NCI-H226 (cell line): Measurements from ENCODE around the gene RSPO4.
"Not testable (repeated sequence)": the region's sequence is repeated elsewhere in the genome, so short reads cannot be mapped to it uniquely, and the experiment has no call there.

ENCODE experiments used
- DNase-seq: peaks from one replicate; pipeline ENCODE4 v3.0.0-alpha.2; 2015

RSPO4 gene

DNA sequence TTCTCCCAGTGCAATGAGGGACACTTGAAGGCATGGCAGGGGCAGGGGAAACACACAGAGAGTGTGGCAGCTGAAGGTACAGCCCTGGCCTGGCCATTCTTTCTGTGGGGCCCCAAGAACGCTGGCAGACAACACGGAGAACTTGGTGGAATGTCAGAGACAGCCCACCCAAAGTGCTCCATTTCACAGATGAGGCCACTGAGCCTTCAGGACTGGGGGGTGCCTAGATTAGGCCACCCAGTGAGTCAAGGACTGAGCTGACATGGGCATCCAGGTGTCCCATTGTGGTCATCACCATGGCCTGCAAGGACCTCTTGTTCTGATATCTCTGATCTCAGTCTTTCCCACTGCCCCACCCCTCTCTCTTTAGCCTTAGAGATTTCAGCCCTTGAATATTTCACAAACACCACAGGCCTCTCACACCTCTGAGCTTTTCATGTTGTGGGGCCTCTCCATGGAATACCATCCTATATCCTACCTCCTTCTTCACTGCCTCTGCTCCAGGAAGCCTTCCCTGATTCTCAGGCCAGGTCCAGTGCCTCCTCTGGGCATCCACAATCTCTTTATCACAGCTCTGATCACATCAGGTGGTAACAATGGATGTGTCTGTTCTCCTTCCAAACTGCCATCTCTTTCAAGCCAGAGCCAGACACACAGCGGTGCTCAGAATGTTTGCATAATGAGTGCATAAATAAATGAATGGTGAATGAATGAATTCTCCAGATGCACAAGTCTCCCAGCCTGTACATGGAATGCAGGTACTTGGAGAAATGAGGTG lies 2.0 kb upstream of the RSPO4 start:
- no peak for DNase-seq

DNA sequence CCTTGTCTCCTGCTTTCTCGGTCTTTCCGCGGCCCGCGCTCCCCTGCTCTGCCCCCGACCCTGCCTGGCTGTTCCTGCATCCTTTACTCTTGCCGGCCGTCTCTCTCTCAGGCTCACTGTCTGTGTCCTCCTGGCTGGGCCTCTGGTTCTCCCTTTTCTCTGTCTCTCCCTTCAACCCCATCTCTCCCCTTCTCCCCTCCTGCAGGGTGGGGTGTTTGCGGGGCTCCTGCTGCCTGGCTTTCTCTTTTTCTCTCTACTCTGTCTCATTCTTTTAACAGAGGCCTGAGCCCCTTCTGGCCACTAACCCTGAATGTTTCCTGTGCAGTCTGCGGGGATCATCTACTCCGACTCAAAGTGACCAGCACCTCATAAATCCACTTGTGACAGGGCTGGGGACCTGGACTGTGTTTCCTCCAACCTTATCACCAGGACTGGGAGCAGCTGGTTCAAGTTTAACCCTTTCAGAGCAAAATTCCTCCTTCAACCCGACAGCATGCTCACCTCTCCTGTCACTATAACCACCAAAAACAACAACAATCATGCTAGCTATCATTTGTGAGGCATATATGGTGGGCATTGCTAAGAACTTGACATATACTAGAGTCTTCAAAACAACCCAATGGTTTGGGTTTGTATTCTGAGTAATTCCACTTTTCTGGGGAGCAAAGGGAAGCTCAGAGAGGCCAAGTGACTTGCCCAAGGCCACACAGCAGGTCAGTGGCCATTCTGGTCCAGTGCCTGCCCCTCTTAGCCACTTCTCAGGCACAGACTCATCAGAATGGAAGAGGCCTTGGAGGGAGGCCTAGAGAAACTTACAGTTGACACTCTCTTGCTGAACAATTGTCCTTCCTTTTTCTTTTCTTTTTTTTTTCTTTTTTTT lies 811 bp upstream of the RSPO4 start:
- DNase-seq: no peak

DNA sequence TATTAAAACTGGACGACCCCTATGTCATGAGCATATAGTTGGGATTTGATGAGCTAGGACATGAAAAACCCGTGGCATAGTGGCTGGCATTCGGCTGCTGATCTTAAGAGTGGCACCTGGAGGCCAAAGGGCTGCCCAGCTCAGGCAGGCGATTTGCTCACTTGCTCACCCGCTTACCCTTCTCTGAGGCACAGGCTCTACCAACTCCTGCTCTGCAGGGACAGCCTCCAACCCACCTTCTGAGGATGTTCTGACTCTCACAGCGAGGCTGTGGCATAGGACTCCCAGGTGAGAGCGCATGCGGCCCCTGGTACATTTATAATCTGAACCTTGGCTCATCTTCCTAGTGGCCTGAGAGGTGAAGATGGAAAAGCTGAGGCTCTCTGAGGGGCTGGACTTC lies 995 bp downstream of the RSPO4 start:
- no peak for DNase-seq

DNA sequence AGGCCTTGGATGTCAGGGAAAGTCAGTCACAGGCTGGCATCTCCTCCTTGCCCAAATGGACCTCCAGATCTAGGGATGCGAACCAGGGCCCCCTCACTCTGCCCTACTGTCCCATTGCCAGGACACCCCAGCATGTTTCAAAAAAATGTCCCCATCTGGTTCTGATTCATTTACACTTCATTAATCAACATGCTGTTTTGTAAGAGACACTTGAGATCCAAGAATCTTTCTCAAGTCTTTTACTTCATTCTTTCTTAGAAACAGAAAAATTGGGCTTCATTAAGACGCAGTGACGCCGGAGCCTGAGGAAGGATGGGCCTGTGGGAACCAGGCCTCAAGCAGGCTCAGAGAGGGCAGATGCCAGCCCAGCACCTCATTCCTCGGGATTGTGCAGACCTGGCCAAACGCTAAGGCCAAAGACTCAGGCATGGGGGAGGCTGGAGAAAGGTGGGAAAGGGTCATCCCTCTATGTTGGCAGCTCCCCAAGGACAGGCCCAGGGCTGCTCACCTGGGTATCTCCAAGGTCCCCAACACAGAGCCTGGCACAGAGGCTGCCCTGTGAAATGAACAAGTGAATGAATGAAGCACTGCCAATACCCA lies 3.8 kb downstream of the RSPO4 start:
- no peak for DNase-seq

DNA sequence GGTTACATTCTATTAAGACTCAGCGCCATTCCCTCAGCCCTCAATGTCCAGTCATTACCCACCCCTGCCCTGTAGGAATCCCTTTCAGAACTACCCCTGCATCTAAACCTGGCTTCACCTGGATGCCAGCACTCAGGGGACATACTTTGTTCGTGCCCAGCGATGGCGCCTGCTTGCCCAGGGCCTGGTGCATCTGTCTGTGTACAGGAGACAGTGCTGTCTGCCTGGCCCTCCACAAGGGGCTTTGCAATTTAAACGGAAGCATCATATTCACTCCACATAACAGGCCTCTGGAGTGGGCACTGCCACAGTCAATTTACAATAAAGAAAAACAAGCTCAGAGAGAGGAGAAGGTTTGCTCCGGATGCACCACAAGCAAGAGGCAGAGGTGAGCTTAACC lies 4.6 kb downstream of the RSPO4 start:
- DNase-seq: no peak

DNA sequence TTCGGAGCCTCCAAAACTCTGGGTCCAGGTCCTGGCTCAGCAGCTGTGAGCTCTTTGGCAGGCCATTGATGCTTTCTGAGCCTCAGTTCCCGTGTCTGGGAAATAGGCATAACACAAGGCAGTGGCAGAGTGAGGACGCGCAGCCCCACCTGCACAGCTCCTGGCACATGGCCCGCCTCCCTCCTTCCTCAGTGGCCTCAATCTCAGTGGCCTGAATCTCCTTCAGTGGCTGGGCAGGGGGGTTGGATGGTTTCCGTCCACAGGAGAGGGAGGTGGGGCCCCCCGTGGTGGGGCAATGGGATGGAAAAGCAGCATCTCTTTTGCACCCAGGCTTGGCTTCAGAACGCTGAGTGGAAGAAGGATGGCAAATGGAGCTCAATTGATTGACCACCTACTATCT lies 5.1 kb downstream of the RSPO4 start:
- no peak for DNase-seq

DNA sequence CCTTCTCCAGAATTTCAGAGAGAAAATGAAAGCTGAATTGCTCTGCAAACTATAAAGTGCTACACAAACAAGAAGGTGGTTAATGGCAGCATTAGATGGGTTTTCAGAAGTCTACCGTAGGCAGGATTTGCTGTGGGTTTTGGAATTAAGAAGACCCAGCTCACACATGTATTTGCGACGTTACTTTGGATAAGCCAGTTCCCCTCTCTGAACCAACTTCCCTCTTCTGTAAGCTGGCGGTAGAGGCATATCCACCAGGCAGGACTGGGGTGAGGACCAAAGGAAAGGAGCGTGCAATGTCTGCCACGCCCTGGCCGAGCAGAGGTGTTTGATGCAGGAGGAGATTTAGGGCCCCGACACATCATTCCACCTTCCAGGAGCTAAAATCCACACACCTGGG lies 6.9 kb downstream of the RSPO4 start:
- no peak for DNase-seq

DNA sequence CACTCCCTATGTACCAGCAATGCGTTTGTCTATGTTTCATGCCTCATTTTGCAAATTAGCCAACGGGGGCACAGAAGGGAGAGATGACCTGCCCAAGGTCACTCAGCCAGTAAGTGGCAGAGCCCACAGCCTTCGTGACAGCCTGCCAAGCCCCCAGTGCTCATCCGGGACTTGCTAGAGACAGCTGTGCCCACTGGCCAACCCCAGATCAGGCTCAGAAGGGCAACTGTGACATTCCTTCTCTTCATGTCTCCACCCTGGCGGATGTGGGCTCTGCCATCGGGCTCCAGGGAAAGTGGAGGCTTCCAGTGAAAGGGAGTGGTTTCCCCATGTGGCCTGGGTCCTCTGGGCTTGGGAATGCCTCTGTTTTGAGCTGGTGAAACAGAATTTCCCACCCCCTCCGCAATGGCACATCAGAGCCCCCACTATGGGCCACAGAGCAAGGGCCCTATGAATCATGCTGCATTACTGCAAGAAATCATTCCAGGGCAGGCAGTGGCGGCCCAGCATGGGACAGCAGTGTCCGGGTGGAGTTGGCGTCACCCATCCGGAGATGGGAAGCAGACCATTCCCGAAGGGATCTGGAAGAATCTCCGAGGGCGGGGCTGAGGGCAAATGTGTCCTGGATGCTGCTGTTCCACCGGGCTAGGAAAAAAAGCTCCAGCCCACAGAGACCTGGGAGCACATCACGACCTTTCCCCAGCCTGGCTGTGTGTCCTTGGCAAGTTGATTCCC lies 9.1 kb downstream of the RSPO4 start:
- no peak for DNase-seq

DNA sequence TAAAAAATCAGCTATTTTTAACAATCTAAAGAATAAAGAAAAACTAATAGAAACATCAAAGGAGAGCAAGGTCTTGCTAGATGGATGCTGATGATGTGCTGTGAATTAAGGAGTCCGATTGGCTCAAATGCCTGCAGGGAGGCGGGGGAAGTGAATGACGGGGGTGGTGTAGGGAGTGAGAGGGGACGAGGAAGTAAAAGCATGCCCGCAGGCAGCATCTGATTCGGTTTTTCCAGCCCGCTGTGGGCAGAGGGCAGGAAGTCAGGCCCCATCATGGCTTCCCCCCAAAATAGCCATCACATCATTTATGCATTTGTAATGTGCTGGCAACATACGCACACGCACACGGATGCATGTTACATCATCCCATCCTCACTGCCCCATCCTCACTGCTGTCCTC lies 10.3 kb downstream of the RSPO4 start:
- no peak for DNase-seq

DNA sequence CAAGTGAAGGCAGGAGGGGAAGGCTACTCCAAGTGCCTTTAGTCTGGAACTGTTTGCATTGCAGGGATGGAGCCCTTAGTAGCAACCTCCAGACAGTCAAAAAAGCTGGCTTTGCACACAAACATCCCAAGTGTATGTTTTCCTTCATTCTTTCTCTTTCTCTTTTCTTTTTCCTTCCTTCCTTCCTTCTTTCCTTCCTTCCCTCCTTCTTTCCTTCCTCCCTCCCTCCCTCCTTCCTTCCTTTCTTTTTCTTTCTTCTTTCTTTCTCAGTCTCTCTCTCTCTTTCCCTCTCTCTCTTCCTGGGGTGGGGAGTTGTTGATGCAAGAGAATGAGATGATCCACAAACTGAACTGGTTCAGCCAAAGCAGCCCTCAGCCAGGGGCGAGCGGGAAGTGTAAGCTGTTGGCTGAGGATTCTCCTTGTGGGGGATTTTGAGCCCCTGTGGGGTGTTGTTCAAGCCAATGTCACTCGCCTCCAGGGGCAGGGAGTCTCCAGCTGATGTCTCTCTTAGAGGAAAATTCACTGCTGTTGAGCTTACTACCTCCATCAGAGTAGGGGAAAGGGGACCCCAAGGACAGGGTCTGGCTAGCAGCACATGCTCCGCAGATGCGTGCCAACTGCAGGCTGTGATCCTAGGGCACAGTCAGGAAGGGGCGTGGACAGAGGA lies 11.7 kb downstream of the RSPO4 start:
- no peak for DNase-seq

DNA sequence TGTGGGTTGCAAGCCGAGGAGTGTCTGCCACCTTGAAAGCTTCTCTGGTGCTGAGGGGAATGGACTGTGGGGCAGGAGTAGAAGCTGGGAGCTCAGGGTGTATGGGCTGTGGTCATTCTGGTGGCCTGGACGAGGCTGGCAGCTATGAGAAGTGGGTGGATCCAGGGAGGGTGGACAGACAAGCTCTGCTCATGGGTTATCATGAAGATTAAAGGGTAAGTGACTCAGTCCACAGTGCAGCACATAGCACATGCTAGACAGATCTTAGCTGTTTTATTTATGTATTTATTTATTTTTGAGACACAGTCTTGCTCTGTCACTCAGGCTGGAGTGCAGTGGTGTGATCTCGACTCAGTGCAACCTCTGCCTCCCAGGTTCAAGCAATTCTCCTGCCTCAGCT lies 13.8 kb downstream of the RSPO4 start:
- no peak for DNase-seq

DNA sequence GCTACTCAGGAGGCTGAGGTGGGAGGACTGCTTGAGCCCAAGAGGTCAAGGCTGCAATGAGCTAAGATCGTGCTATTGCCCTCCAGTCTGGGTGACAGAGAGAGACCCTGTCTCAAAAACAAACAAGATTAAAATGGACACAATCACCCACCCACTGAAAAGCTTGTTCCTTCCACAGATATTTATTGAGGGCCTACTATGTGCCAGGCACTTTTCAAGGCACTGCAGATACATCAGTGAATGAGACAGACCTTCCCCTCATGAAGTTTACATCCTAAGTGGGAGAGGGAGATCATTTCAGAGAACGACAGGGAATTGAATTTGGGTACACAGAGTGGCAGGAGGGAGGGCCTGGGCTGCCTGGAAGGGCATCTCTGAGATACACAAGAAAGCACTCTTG lies 14.4 kb downstream of the RSPO4 start:
- no peak for DNase-seq

DNA sequence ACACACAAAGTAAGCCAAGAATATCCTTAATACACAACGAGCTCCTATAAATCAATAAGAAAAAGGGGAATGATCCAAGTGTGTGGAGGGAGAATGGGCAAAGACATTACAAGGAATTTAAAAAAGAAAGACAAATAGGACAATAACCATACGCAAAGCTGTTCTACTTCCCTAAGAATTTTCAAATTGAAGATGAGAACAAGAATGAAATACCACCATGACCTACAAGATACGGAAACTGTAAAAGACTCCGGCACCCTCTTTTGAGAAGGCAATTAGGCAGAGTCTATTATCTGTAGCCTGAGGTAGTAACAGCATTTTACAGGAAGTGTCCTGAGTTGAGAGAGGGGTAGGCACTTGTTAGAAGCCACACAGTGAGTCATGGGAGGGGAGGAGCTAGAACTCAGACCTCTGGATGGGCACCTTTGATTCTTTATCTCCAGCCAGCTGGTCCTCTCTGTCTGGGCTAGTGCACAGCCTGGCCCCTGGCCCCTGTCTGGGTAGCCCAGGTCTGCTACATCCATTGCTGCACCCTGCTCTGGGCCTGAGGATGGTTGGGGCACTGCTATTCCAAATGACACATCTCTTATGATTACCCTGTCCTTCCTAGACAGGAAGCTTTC lies 15.3 kb downstream of the RSPO4 start:
- peak; percentile 28 for DNase-seq

DNA sequence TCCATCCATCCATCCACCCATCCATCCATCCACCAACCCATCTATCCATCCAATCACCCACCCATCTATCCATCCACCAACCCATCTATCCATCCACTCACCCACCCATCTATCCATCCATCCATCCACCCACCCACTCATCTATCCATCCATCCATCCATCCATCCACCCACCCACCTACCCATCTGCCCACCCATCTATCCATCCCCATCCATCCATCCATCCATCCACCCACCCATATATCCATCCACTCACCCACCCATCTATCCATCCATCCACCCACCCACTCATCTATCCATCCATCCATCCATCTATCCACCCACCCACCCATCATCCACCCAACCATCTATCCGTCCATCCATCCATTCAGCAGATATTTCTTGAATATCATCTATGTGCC lies 17.1 kb downstream of the RSPO4 start:
- DNase-seq: not testable (repeated sequence)

DNA sequence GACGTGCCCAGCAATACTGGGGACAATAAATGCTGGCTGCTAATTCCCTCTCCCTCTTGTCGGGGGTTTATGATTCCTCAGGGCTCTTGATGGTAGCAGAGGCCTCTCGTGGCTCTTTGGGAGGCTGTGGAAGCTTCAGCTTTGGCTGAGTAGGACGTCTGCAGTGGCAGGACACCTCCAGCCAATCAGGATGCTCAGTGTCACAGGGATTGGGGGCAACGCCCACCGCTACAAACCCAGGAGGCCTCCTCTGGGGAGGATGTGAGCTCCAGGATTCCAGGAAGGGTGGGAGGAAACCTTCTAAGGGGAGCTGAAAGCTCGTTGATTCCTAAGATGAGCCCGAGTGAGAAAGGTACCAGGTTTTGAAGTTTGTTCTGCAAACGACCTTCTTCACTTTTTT lies 19.4 kb downstream of the RSPO4 start:
- no peak for DNase-seq

DNA sequence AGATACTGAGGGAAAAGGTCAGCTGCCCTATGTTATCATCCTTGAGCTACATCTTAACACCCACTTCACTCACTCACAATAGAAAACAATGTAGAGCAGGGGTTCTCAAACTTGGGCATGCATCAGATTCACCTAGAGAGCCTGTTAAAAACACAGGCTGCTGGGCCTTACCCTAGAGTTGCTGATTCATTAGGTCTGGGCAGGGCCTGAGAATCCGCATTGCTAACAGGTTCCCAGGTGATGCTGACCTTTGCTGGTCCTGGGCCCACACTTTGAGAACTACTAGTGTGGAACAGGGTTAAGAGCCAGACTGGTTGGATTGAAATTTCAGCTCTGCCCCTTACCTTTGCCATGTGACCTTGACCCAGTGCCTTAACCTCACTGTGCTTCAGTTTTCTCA lies 25.1 kb downstream of the RSPO4 start:
- no peak for DNase-seq

DNA sequence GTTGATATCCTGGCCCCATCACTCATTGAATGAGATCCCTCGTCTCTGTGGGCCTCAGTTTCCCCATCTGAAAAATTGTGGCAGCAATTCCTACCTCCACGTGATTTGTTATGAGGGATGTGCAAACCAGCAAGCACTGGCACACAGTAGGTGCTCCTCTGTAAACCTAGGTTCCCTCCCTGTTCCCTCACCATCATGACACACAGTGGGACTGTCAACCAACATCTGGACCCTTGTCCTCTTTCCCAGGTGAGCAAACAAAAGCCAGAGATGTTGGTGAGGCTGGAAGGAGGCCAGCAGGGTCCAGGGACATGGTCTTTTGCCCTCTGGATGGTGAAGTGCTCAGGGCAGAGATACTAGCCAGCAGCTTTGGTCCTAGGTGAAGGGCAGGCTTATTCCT lies 26.1 kb downstream of the RSPO4 start:
- no peak for DNase-seq

DNA sequence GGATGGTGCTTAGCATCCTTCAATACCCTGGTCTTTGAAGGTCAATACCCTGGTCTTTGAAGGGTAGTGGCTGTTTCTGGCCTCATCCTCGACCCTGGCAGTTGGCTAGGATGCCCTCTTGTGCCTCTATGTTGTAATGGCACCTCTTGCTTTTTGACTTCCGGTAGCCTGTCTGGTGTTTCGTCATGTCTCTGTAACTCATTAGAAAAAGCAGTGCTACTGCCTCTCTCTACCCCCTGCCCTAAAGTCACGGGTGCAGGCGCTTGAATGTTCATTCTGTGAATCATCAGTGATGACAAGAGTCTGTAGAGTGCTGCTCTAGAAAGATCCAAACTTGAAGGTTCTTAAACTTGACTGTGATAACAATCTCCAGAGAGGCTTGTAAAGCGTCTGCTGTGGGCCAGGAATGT lies 28.3 kb downstream of the RSPO4 start:
- peak; percentile 27 for DNase-seq

DNA sequence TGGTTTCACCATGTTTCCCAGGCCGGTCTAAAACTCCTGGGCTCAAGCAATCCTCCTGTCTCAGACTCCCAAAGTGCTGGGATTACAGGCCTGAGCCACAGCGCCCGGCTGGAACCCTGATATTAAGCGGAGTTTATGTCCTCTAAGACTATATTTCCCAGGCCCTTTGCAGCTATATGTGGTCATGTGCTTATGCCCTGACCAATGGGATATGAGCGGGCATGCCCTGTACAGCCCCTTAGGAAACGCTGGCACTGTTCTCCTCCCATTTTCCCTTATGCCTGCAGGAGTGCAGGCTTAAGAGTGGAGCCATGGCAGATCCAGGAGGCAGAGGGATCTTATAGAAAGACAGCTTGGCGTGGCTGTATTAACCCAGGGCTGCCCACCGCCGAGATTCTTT lies 29.9 kb downstream of the RSPO4 start:
- DNase-seq: no peak

DNA sequence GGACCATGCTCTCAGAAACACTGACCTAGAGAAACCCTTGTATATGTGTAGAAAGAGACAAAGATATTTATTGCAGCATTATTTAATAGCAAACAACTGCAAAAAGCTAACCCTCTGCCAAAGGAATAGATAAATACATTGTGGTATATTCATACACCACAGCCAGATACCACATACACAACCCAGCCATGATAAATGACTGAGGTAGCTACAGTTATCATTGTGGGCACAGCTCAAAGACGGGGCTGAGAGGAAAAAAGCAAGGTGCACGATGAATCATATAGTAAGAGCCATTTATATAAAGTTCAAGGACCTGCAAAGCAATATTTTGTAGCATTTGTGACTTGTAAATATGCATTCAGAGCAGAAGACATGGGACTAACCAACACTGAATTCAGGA lies 30.8 kb downstream of the RSPO4 start:
- DNase-seq: no peak

DNA sequence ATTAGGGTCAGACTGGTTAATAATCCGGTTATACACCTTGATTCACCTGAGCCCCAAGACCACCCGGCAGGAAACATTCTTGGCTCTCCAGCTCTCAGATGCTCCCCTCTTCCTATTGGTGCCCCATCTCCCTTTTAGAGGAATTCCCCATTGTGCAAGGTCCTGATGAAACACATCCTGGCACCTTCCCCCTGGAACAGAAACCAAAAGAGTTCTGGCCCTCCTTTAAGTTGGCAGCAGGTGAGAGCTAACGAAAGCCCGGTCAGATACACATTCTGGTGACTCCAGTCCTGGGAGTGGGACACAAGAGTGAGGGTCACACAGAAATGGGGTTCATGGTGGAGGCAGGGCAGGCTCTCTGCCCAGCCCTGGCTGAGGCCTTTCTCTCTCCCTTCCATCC lies 32.2 kb downstream of the RSPO4 start:
- DNase-seq: no peak
